ENCODE data around the gene MRC2. TPM values are rescaled to one million over a fixed set of nuclear protein-coding genes. Genes with fewer than 3 reads are reported as not detected.

The MRC2 gene
- total RNA-seq, 1 experiment from 2014 or later = 10.7 TPM

DNA sequence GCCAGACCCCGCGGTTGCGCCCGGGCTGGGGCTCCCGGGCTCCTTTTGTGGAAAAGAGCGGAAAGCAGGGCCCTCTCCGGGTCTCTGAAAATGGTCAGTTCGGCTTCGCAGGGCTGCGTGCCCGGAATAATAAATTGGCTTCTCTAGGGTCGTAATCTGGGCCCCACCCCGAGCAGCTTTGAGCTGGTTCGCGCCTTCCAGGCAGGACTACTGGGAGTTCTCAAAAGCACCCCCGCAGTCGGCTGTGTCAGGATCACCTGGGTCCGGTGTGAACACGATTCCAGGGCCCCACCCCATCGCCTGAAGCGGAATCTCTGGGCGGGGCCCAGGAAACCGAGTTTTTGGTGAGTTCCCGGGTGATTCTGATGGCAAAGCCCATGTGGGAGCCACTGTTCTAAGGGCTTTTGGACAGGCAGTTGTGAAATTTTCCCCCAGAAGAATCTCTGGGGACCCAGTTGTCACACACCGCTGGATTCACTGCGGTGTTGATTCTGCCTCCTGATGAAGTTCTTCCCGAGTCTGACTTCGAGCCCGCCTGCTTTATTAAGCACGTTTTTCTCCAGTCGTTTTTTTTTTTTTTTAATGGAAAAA is 77.0 kb downstream of the MRC2 start:
- POLR2A ChIA-PET = interaction anchor here (0.7 kb wide), 1 partner anchor 628 kb away, joined by 3 read pairs; no protein-coding TSS in a partner anchor
- BruUV-seq (replicated peaks) = no TSS peak
- H3K4me1 ChIP-seq (ENCODE audit: control insufficient read depth in 1 of 2, insufficient read depth in 2 of 2, low read length in 2 of 2) = peaks cover 18 to 32% of the 10 kb centered on the region in 2 experiments
- peak overlapping the region; percentile 48 to 63 for H3K4me3 ChIP-seq (replicated peaks in 1 of 2; ENCODE audit: low read depth in 1 of 2, low read length in 2 of 2)
- no peaks in the 10 kb centered on the region for H3K9me2 ChIP-seq (ENCODE audit: insufficient read depth)
- no peaks in the 10 kb centered on the region for H3K36me3 ChIP-seq (ENCODE audit: control insufficient read depth in 1 of 2, insufficient read depth in 2 of 2, low read length in 2 of 2)
- CTCF ChIA-PET = interaction anchor here (0.9 kb wide), 1 partner anchor 703 kb away, joined by 4 read pairs; no protein-coding TSS in a partner anchor
- RAD21 ChIA-PET (ENCODE audit: low non-redundant PET in 1 of 2, low total read pairs in 2 of 2, uncharacterized antibody in 2 of 2, unreplicated experiment in 2 of 2) = interaction anchor here in 1 of 2 experiments (0.6 kb wide), 1 partner anchor 40 kb away, joined by 3 read pairs; no protein-coding TSS in a partner anchor
- peak overlapping the region; percentile 95 for H2AFZ ChIP-seq (ENCODE audit: low read depth, low read length, poor library complexity, severe bottlenecking)
- no peaks in the 10 kb centered on the region for H3K27me3 ChIP-seq (ENCODE audit: insufficient read depth, low read length)
- no peak for DNase-seq (ENCODE audit: low read depth, low spot score)
- H3K27ac ChIP-seq (ENCODE audit: low read depth, low read length) = peak overlapping the region; percentile 39; the same call in 1 of the 2 replicates
- H3K4me2 ChIP-seq (ENCODE audit: low read length) = peak overlapping the region; percentile 98
- peaks cover 4 to 19% of the 10 kb centered on the region in 2 experiments; a peak in 2 of 4 replicates for H3K9me3 ChIP-seq (ENCODE audit: control insufficient read depth in 1 of 2, insufficient read depth in 1 of 2, low read depth in 1 of 2, low read length in 2 of 2)
- H3K9ac ChIP-seq (ENCODE audit: low read length) = peak overlapping the region; percentile 68
- intact Hi-C loops (cut with micrococcal nuclease) = loop anchor here (1.0 to 5.0 kb wide), 2 partner anchors 291 to 378 kb away; no protein-coding TSS in a partner anchor
- ATAC-seq = peak; percentile 41
- H4K20me1 ChIP-seq (ENCODE audit: insufficient read depth) = no peaks in the 10 kb centered on the region
- no peaks in the 10 kb centered on the region for H3K79me2 ChIP-seq (ENCODE audit: insufficient read depth, low read length)
- TF ChIP-seq YY1 (IDR thresholded peaks at IDR 0.05; ENCODE audit: extremely low read depth, insufficient replicate concordance, low read depth, low read length) (peak; percentile 4), ZNF274 (IDR thresholded peaks at IDR 0.05; ENCODE audit: low read depth, low read length) (no peak), EZH2phosphoT487 (IDR thresholded peaks at IDR 0.05; ENCODE audit: borderline replicate concordance) (no peak), SRF (IDR thresholded peaks at IDR 0.05; ENCODE audit: low read depth) (no peak), RAD21 (IDR thresholded peaks at IDR 0.05; ENCODE audit: low read depth) (peak; percentile 40), ZFX (IDR thresholded peaks at IDR 0.05) (peak; percentile 42; the same call in 1 of the 2 replicates), POLR2AphosphoS5 (IDR thresholded peaks at IDR 0.05; ENCODE audit: low read depth, low read length) (peak; percentile 58)
- TF ChIP-seq, protein P1, sequence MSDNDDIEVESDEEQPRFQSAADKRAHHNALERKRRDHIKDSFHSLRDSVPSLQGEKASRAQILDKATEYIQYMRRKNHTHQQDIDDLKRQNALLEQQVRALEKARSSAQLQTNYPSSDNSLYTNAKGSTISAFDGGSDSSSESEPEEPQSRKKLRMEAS (IDR thresholded peaks at IDR 0.05) = peak; percentile 64; the same call in 1 of the 2 replicates
